H1 (cell line): ENCODE measurements around the gene FGF12. TPM values are rescaled to one million over a fixed set of nuclear protein-coding genes. Genes with fewer than 3 reads are reported as not detected.

ENCODE experiments used
- BACH1 ChIP-seq: IDR thresholded peaks from 2 replicates; pipeline ENCODE4 v1.6.1; 2012; ENCODE audit warnings: low read length, improper control_type of control experiment
- CBX5 ChIP-seq: fragments of 300-800, 300-1000 bp; sonication (generic); IDR thresholded peaks from 2 replicates; pipeline ENCODE4 v1.7.1; 2016; ENCODE audit warnings: antibody characterized with exemption, low read length, low read depth
- CBX8 ChIP-seq: fragments of 300-800, 300-1000 bp; sonication (generic); IDR thresholded peaks from 2 replicates; pipeline ENCODE4 v1.7.1; 2016; ENCODE audit warnings: low read depth, low read length, borderline replicate concordance
- CHD2 ChIP-seq: IDR thresholded peaks from 2 replicates; pipeline ENCODE4 v1.6.1; 2012; ENCODE audit warnings: low read length, improper control_type of control experiment
- NANOG ChIP-seq: IDR thresholded peaks from 2 replicates; pipeline ENCODE4 v1.6.1; 2011; ENCODE audit warnings: low read length, low read depth, mild to moderate bottlenecking, inconsistent platforms; ENCODE audit not compliant: insufficient read depth, poor library complexity, severe bottlenecking
- POU5F1 ChIP-seq: IDR thresholded peaks from 2 replicates; pipeline ENCODE4 v1.6.1; 2011; ENCODE audit warnings: low read depth, mild to moderate bottlenecking, low read length, moderate library complexity
- RXRA ChIP-seq: IDR thresholded peaks from 2 replicates; pipeline ENCODE4 v1.6.1; 2011; ENCODE audit warnings: low read depth, mild to moderate bottlenecking, low read length, moderate library complexity; ENCODE audit not compliant: insufficient read depth
- SIN3A ChIP-seq, 2 experiments: IDR thresholded peaks in 1 of 2; conservative IDR thresholded peaks in 1 of 2; 2 replicates each; pipeline ENCODE4 v1.6.1; 2011 to 2012; ENCODE audit warnings: low read length in 2 of 2, improper control_type of control experiment in 1 of 2, low read depth in 1 of 2, mild to moderate bottlenecking in 1 of 2
- TAF7 ChIP-seq: optimal IDR thresholded peaks from 2 replicates; pipeline ENCODE3; 2011; ENCODE audit warnings: low read depth, mild to moderate bottlenecking, inconsistent platforms, low read length, moderate library complexity, borderline replicate concordance
- polyA plus RNA-seq, 7 experiments: library from polyadenylated mRNA; depleted of rRNA in 3 of 7; stranded (reverse) in 5 of 7; unstranded in 2 of 7; fragments of >200 nt in 5 of 7; fragments of 200-250 nt in 2 of 7; gene quantifications; 1 replicate in 5 of 7; 2 replicates in 1 of 7; 4 replicates in 1 of 7; pipeline versions ENCODE4 v1.2.1 to v1.2.3, GENCODE V29; 2011 to 2013; ENCODE audit warnings: missing spikeins in 2 of 7, mixed read lengths in 2 of 7
- total RNA-seq: library from RNA; stranded (reverse); fragmentation: NEBNext Ultra II Directional; extraction: Animal tissue kit (Norgen Biotek cat#: 25700); gene quantifications from 2 replicates; pipeline ENCODE4 v1.2.1, GENCODE V29; 2021

The FGF12 gene
- total and polyA plus RNA-seq, 2 of the 8 experiments (the other 6 are each of a cell fraction or from before 2014, with no cell fraction given): 4.1 to 16.6 TPM

DNA sequence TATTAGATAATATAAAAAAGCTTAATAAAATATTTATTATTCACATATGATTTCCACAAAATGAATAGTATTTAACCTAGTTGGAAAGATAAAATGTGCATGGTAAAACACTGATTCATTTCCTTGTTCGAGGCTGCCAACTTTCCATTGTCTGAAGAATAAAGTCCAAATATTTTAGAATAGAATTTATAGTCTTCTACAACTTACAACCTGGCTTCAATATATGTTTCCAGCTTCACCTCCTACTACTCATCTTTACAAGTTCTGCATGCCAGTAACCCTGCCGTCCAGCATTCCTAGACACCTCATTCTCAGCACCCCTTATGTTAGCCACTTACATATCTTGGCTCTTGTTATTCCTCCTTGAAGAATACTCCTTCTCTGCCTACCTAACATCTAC lies 244.5 kb downstream of the FGF12 start (continued):
- no peak for TF ChIP-seq RXRA
- TF ChIP-seq BACH1: no peak
- no peak for TF ChIP-seq TAF7
- no peak for TF ChIP-seq CHD2
- TF ChIP-seq SIN3A (conservative IDR thresholded peaks at IDR 0.05 in 1 of 2, IDR thresholded peaks at IDR 0.05 in 1 of 2; ENCODE audit: low read depth in 1 of 2, low read length in 2 of 2): no peak
- TF ChIP-seq NANOG: no peak
- no peak for TF ChIP-seq CBX8
- no peak for TF ChIP-seq POU5F1
- TF ChIP-seq CBX5: no peak
